H7 (cell line): ENCODE results near the gene CIITA. TPM values are rescaled to one million over a fixed set of nuclear protein-coding genes. Genes with fewer than 3 reads are reported as not detected.
A peak's percentile ranks its signal among the peaks of the same experiment; 100 is the strongest.

Experiments
- DNase-seq: peaks from one replicate; pipeline ENCODE4 v3.0.0; 2012
- H3K27me3 ChIP-seq: 2 replicates; pipeline ENCODE4 v1.6.0; 2011; ENCODE audit warnings: mild to moderate bottlenecking, low read length; ENCODE audit not compliant: control insufficient read depth, insufficient read depth
- H3K36me3 ChIP-seq: replicated peaks from 2 replicates; pipeline ENCODE4 v1.5.1; 2011; ENCODE audit warnings: low read length; ENCODE audit not compliant: control insufficient read depth, insufficient read depth
- H3K4me3 ChIP-seq: 2 replicates; pipeline ENCODE4 v1.5.1; 2011; ENCODE audit warnings: low read depth, mild to moderate bottlenecking, control low read depth, low read length, moderate library complexity; ENCODE audit not compliant: insufficient read depth
- total RNA-seq: library from RNA; depleted of rRNA; stranded (reverse); fragments of >200 nt; shearing (Covaris generic); gene quantifications from 2 replicates; pipeline ENCODE4 v1.2.3, GENCODE V29; 2014

Gene CIITA
- total RNA-seq, 1 experiment from 2014 or later, result not detected

- Histone ChIP-seq H3K27me3 (no peaks in the 10 kb centered on the region), H3K36me3 (peaks cover 1% of the 10 kb centered on the region)
- no peak for DNase-seq
These were observed 91.5 kb downstream of the CIITA start for GRCh38 chr16:10968498-10968897.

GRCh38 chr16:10969615-10970014, 92.6 kb downstream of the CIITA start:
- DNase-seq, result no peak
- Histone ChIP-seq H3K27me3 (no peaks in the 10 kb centered on the region), H3K4me3 (no peak overlapping the region), H3K36me3 (peaks cover 1% of the 10 kb centered on the region)

More at GRCh38 chr16:10968498-10968897, 91.5 kb downstream of the CIITA start:
- H3K4me3 ChIP-seq, result no peak overlapping the region

- no peak overlapping the region for H3K4me3 ChIP-seq
- no peak for DNase-seq
- peaks cover 1% of the 10 kb centered on the region; the same call in 1 of the 2 replicates for H3K36me3 ChIP-seq
- H3K27me3 ChIP-seq, result no peaks in the 10 kb centered on the region
These were observed 93.1 kb downstream of the CIITA start for GRCh38 chr16:10970065-10970464.

- Histone ChIP-seq H3K27me3 (no peaks in the 10 kb centered on the region), H3K4me3 (no peak overlapping the region), H3K36me3 (peaks cover 1% of the 10 kb centered on the region; the same call in 1 of the 2 replicates)
- DNase-seq, result peak; percentile 77
These were observed 94.6 kb downstream of the CIITA start for GRCh38 chr16:10971560-10971961.

GRCh38 chr16:10972108-10972818, 95.3 kb downstream of the CIITA start:
- H3K27me3 ChIP-seq, result no peaks in the 10 kb centered on the region
- no peak for DNase-seq
- no peak overlapping the region for H3K4me3 ChIP-seq
- H3K36me3 ChIP-seq, result peaks cover 1% of the 10 kb centered on the region; the same call in 1 of the 2 replicates

GRCh38 chr16:10972819-10973464, 95.9 kb downstream of the CIITA start:
- no peaks in the 10 kb centered on the region for H3K27me3 ChIP-seq
- peaks cover 1% of the 10 kb centered on the region; the same call in 1 of the 2 replicates for H3K36me3 ChIP-seq
- DNase-seq, result no peak
- no peak overlapping the region for H3K4me3 ChIP-seq

GRCh38 chr16:10976634-10977033, 99.6 kb downstream of the CIITA start:
- H3K36me3 ChIP-seq, result no peaks in the 10 kb centered on the region; the same call in 1 of the 2 replicates
- DNase-seq, result no peak
- no peak overlapping the region for H3K4me3 ChIP-seq
- no peaks in the 10 kb centered on the region for H3K27me3 ChIP-seq

GRCh38 chr16:10978124-10978523, 101.1 kb downstream of the CIITA start:
- H3K36me3 ChIP-seq, result no peaks in the 10 kb centered on the region; the same call in 1 of the 2 replicates
- H3K4me3 ChIP-seq, result no peak overlapping the region
- H3K27me3 ChIP-seq, result no peaks in the 10 kb centered on the region
- DNase-seq, result no peak

- no peaks in the 10 kb centered on the region for H3K27me3 ChIP-seq
- no peak overlapping the region for H3K4me3 ChIP-seq
- H3K36me3 ChIP-seq, result no peaks in the 10 kb centered on the region; the same call in 1 of the 2 replicates
- DNase-seq, result no peak
These were observed 102.0 kb downstream of the CIITA start for GRCh38 chr16:10978871-10979446.

- no peaks in the 10 kb centered on the region for H3K27me3 ChIP-seq
- no peaks in the 10 kb centered on the region; the same call in 1 of the 2 replicates for H3K36me3 ChIP-seq
- no peak overlapping the region for H3K4me3 ChIP-seq
- peak; percentile 60 for DNase-seq
These were observed 103.0 kb downstream of the CIITA start for GRCh38 chr16:10979717-10980601.

- no peaks in the 10 kb centered on the region; the same call in 1 of the 2 replicates for H3K36me3 ChIP-seq
- no peak for DNase-seq
- H3K27me3 ChIP-seq, result no peaks in the 10 kb centered on the region
- no peak overlapping the region for H3K4me3 ChIP-seq
These were observed 103.8 kb downstream of the CIITA start for GRCh38 chr16:10980813-10981212.

GRCh38 chr16:10981697-10982216, 104.8 kb downstream of the CIITA start:
- Histone ChIP-seq H3K27me3 (no peaks in the 10 kb centered on the region), H3K4me3 (no peak overlapping the region), H3K36me3 (no peaks in the 10 kb centered on the region; the same call in 1 of the 2 replicates)
- peak; percentile 70 for DNase-seq

- Histone ChIP-seq H3K36me3 (no peaks in the 10 kb centered on the region; the same call in 1 of the 2 replicates), H3K4me3 (no peak overlapping the region), H3K27me3 (no peaks in the 10 kb centered on the region)
- DNase-seq, result no peak
These were observed 105.6 kb downstream of the CIITA start for GRCh38 chr16:10982465-10983150.
